Body of pancreas (tissue), 4 donors: Measurements from ENCODE around the gene CHM. TPM values are rescaled to one million over a fixed set of nuclear protein-coding genes. Genes with fewer than 3 reads are reported as not detected.

Experiments used
- microRNA counts, 2 donors: library from miRNA; unstranded; fragments of <30 nt; microRNA quantifications; one replicate each; lab custom pipeline; 2017
- microRNA-seq, 2 donors: library from miRNA; unstranded; fragments of <30 nt; microRNA quantifications; one replicate each; pipeline ENCODE4, GENCODE V29; 2016; ENCODE audit warnings: borderline number of aligned reads in 2 of 2, borderline replicate concordance in 2 of 2
- small RNA-seq: library from RNA; depleted of rRNA; stranded (forward); fragments of <200 nt; gene quantifications from one replicate; pipeline ENCODE3, GENCODE V24; 2016
- total RNA-seq, 2 donors: library from RNA; depleted of rRNA; stranded (reverse); fragments of >200 nt; gene quantifications; one replicate each; pipeline ENCODE4 v1.1.0, GENCODE V29; 2016

Gene CHM
- total RNA-seq, 2 donors from 2014 or later, result 7.9 to 11.2 TPM

MicroRNAs encoded within 50 kb of the gene (microRNA counts, 767-probe panel; counts per million panel counts)
- microRNA hsa-miR-1321 (lab: Ali Mortazavi, UCI) (0 to 736 counts per million in 2 donors), microRNA hsa-miR-361-3p (lab: Ali Mortazavi, UCI) (3,181 to 5,875 counts per million in 2 donors), microRNA hsa-miR-361-5p (lab: Ali Mortazavi, UCI) (5,287 to 8,994 counts per million in 2 donors)

Small RNA genes lying within 50 kb of the gene (microRNA-seq; reads per million reads assigned to microRNA genes)
- 0 reads per million in 2 donors for gene MIR1321
- gene MIR361, result 2,700 to 3,742 reads per million in 2 donors

Small RNA genes lying within 50 kb of the gene (small RNA-seq; reads per million reads assigned to genes)
- not detected for gene AL022401.1
- 13.8 reads per million, percentile 93 among the genes with 10 or more reads in this experiment for gene MIR361
- not detected for gene NDUFA5P7
- not detected for gene RF00019

Other genes starting within 250 kb of the CHM start
- gene DACH2, start 100.9 kb upstream of the CHM start, total RNA-seq, result under 1 TPM in 1 of 2 donors, not detected in 1; 0.26 TPM